Measurements from ENCODE around the gene INSRR.

DNA sequence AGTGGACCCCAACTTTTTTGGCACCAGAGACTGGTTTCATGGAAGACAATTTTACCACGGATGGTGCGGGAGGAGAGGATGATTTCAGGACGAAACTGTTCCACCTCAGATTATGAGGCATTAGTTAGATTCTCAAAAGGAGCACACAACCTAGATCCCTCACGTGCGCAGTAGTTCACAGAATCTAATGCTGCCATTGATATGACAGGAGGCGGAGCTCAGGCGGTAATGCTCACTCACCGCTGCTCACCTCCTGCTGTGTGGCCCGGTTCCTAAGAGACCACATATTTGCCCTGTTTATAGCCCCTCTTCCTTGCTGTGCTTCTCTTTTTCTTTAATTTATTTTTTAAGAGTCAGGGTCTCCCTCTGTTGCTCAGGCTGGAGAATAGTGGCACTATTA is 6.3 kb upstream of the INSRR start:
- TF ChIP-seq GATA2 (IDR thresholded peaks at IDR 0.05; ENCODE audit: low read depth, low read length), result no peak
- TF ChIP-seq GATA3 (IDR thresholded peaks at IDR 0.05; ENCODE audit: low read depth, low read length), result no peak

Measured in SH-SY5Y (cell line).